Thyroid gland (tissue), 4 donors: ENCODE data around the gene TMEM207. TPM values are rescaled to one million over a fixed set of nuclear protein-coding genes. Genes with fewer than 3 reads are reported as not detected.

Source experiments
- DNase-seq, 2 donors: peaks; one replicate each; pipeline ENCODE4 v3.0.0-alpha.2; 2019
- H3K27ac ChIP-seq, 3 donors: fragments of 200-600 bp; sonication (generic); 1 replicate in 2 of 3; 2 replicates in 1 of 3; pipeline ENCODE4 v1.5.1; 2016 to 2019; ENCODE audit warnings: mild to moderate bottlenecking in 1 of 3, moderate library complexity in 1 of 3
- H3K27me3 ChIP-seq: fragments of 200-600 bp; sonication (generic); one replicate; pipeline ENCODE4 v1.5.1; 2019
- H3K36me3 ChIP-seq, 2 donors: fragments of 200-600 bp; sonication (generic); one replicate each; pipeline ENCODE4 v1.5.1; 2016 to 2019
- H3K4me1 ChIP-seq, 2 donors: fragments of 200-600 bp; sonication (generic); one replicate each; pipeline ENCODE4 v1.5.1; 2017 to 2019
- H3K4me3 ChIP-seq, 3 donors: fragments of 200-600 bp; sonication (generic); replicated peaks in 1 of 3; 1 replicate in 2 of 3; 2 replicates in 1 of 3; pipeline ENCODE4 v1.5.1; 2016; ENCODE audit warnings: mild to moderate bottlenecking in 1 of 3
- H3K9me3 ChIP-seq: fragments of 200-600 bp; sonication (generic); one replicate; pipeline ENCODE4 v1.5.1; 2017
- CTCF ChIP-seq, 6 experiments: fragments of 200-600 bp in 3 of 6; fragments of 450-650 bp in 3 of 6; sonication (generic) in 3 of 6; IDR thresholded peaks; one replicate each; pipeline ENCODE4 v1.5.1; 2016 to 2019; ENCODE audit warnings: antibody characterized with exemption in 6 of 6, mild to moderate bottlenecking in 2 of 6, inconsistent platforms in 1 of 6, moderate library complexity in 1 of 6
- POLR2A ChIP-seq, 2 donors: fragments of 450-650 bp; IDR thresholded peaks; one replicate each; pipeline ENCODE4 v1.6.1; 2017; ENCODE audit warnings: antibody characterized with exemption in 2 of 2, mild to moderate bottlenecking in 2 of 2, moderate library complexity in 1 of 2
- WGBS, 2 donors: methylation state at CpG; one replicate each; pipeline ENCODE4 v1.1.5; 2017; 5-methylcytosine and 5-hydroxymethylcytosine counted together
- intact Hi-C: fragments of 100-400 bp; cut with DNase I; formaldehyde crosslinking; loops from one replicate; pipeline ENCODE4 v1.15.1; 2023
- total RNA-seq, 4 donors: library from RNA; depleted of rRNA; stranded (reverse); fragments of >200 nt; gene quantifications; one replicate each; pipeline ENCODE4 v1.2.3, GENCODE V29; 2016

Gene TMEM207
- total RNA-seq, 4 donors from 2014 or later = not detected

GRCh38 chr3:190424478-190425439 is 24.9 kb downstream of the TMEM207 start:
- no peak overlapping the region for H3K4me3 ChIP-seq
- DNase-seq = peak; percentile 58 to 65
- 41 to 42% methylated on average over 16 of the region's 16 CpGs for WGBS, 2 donors
- H3K4me1 ChIP-seq = no peaks in the 10 kb centered on the region
- intact Hi-C loops = loop anchor here (5.0 to 10.0 kb wide), 2 partner anchors 197 to 460 kb away; no protein-coding TSS in a partner anchor
- TF ChIP-seq POLR2A (IDR thresholded peaks at IDR 0.05) = no peak
- peak; percentile 42 to 93 (median 68) for TF ChIP-seq CTCF (IDR thresholded peaks at IDR 0.05)
- no peaks in the 10 kb centered on the region for H3K27me3 ChIP-seq
- H3K36me3 ChIP-seq = no peaks in the 10 kb centered on the region
- no peaks in the 10 kb centered on the region for H3K9me3 ChIP-seq
- H3K27ac ChIP-seq = no peak overlapping the region

GRCh38 chr3:190424108-190424477 is 25.6 kb downstream of the TMEM207 start:
- no peak overlapping the region for H3K4me3 ChIP-seq
- 61 to 66% methylated on average over 2 of the region's 2 CpGs for WGBS, 2 donors
- H3K4me1 ChIP-seq = no peaks in the 10 kb centered on the region
- H3K27me3 ChIP-seq = no peaks in the 10 kb centered on the region
- no peaks in the 10 kb centered on the region for H3K36me3 ChIP-seq
- H3K27ac ChIP-seq = no peak overlapping the region
- intact Hi-C loops = loop anchor here (5.0 to 10.0 kb wide), 2 partner anchors 197 to 459 kb away; no protein-coding TSS in a partner anchor
- no peak for DNase-seq
- H3K9me3 ChIP-seq = no peaks in the 10 kb centered on the region
- TF ChIP-seq POLR2A (IDR thresholded peaks at IDR 0.05) (no peak), CTCF (IDR thresholded peaks at IDR 0.05) (no peak)

- no peaks in the 10 kb centered on the region for H3K27me3 ChIP-seq
- no peak for DNase-seq
- H3K36me3 ChIP-seq = no peaks in the 10 kb centered on the region
- no peaks in the 10 kb centered on the region for H3K9me3 ChIP-seq
- H3K27ac ChIP-seq = no peak overlapping the region
- H3K4me1 ChIP-seq = no peaks in the 10 kb centered on the region
- TF ChIP-seq CTCF (IDR thresholded peaks at IDR 0.05) (no peak), POLR2A (IDR thresholded peaks at IDR 0.05) (no peak)
- intact Hi-C loops = no loop called here
- no peak overlapping the region for H3K4me3 ChIP-seq
- WGBS, 2 donors = 74 to 80% methylated on average over 3 of the region's 3 CpGs
Measured at GRCh38 chr3:190414297-190414696, 35.4 kb downstream of the TMEM207 start.

- H3K4me3 ChIP-seq = no peak overlapping the region
- H3K27me3 ChIP-seq = no peaks in the 10 kb centered on the region
- no peaks in the 10 kb centered on the region for H3K4me1 ChIP-seq
- TF ChIP-seq POLR2A (IDR thresholded peaks at IDR 0.05) = no peak
- no peak for TF ChIP-seq CTCF (IDR thresholded peaks at IDR 0.05)
- no peak overlapping the region for H3K27ac ChIP-seq
- no peaks in the 10 kb centered on the region for H3K36me3 ChIP-seq
- H3K9me3 ChIP-seq = no peaks in the 10 kb centered on the region
- no peak for DNase-seq
- intact Hi-C loops = loop anchor here (5.0 kb wide), 1 partner anchor 167 kb away; no protein-coding TSS in a partner anchor
- 96 to 98% methylated on average over 8 of the region's 8 CpGs for WGBS, 2 donors
Measured at GRCh38 chr3:190404715-190405114, 45.0 kb downstream of the TMEM207 start.

GRCh38 chr3:190401963-190402362 is 47.7 kb downstream of the TMEM207 start:
- intact Hi-C loops = no loop called here
- no peak for TF ChIP-seq POLR2A (IDR thresholded peaks at IDR 0.05)
- no peak for TF ChIP-seq CTCF (IDR thresholded peaks at IDR 0.05)
- Histone ChIP-seq H3K9me3 (no peaks in the 10 kb centered on the region), H3K36me3 (no peaks in the 10 kb centered on the region), H3K27ac (no peak overlapping the region), H3K4me1 (no peaks in the 10 kb centered on the region), H3K4me3 (no peak overlapping the region), H3K27me3 (no peaks in the 10 kb centered on the region)
- no peak for DNase-seq
- 70 to 75% methylated on average over 4 of the region's 4 CpGs for WGBS, 2 donors
